Natural killer cell treated with Interleukin-12 subunit alpha and Interleukin-12 subunit beta and Interleukin-15 and Interleukin-18, amount 100 ng/mL, for 72 hours (primary cell): Measurements from ENCODE around the gene PRR9. TPM values are rescaled to one million over a fixed set of nuclear protein-coding genes. Genes with fewer than 3 reads are reported as not detected.
A peak's percentile ranks its signal among the peaks of the same experiment; 100 is the strongest.

ENCODE experiments used
- ATAC-seq, 2 donors: fragments of 150-1000 bp; cut with Tn5 transposase in 1 of 2; sonication (Bioruptor Pico), chemical (Tn5 transposase) in 1 of 2; 2 replicates each; pipeline ENCODE4 v1.10.0; 2021
- DNase-seq: peaks from one replicate; pipeline ENCODE4 v3.0.0; 2022; ENCODE audit warnings: low spot score
- H3K27ac Mint-ChIP-seq, 2 donors: 1 replicate in 1 of 2; 2 replicates in 1 of 2; pipeline ENCODE4 v1.8.0; 2022; ENCODE audit warnings: mixed read lengths in 2 of 2, mild to moderate bottlenecking in 1 of 2, moderate library complexity in 1 of 2
- H3K27me3 Mint-ChIP-seq, 2 donors: 1 replicate in 1 of 2; 2 replicates in 1 of 2; pipeline ENCODE4 v1.8.0; 2022; ENCODE audit warnings: mixed read lengths in 2 of 2
- H3K36me3 Mint-ChIP-seq: one replicate; pipeline ENCODE4 v1.8.0; 2022; ENCODE audit warnings: mixed read lengths
- H3K4me1 Mint-ChIP-seq, 2 donors: 1 replicate in 1 of 2; 2 replicates in 1 of 2; pipeline ENCODE4 v1.8.0; 2022; ENCODE audit warnings: low read depth in 2 of 2, mixed read lengths in 2 of 2, mild to moderate bottlenecking in 1 of 2
- H3K4me3 Mint-ChIP-seq: one replicate; pipeline ENCODE4 v1.8.0; 2022; ENCODE audit warnings: mixed read lengths
- H3K9me3 Mint-ChIP-seq: 2 replicates; pipeline ENCODE4 v1.8.0; 2022; ENCODE audit warnings: mixed read lengths
- total RNA-seq, 2 donors: library from RNA; stranded (reverse); gene quantifications; one replicate each; pipeline ENCODE4 v1.2.3, GENCODE V29; 2022

PRR9 gene
- total RNA-seq, 2 donors from 2014 or later, result not detected

DNA sequence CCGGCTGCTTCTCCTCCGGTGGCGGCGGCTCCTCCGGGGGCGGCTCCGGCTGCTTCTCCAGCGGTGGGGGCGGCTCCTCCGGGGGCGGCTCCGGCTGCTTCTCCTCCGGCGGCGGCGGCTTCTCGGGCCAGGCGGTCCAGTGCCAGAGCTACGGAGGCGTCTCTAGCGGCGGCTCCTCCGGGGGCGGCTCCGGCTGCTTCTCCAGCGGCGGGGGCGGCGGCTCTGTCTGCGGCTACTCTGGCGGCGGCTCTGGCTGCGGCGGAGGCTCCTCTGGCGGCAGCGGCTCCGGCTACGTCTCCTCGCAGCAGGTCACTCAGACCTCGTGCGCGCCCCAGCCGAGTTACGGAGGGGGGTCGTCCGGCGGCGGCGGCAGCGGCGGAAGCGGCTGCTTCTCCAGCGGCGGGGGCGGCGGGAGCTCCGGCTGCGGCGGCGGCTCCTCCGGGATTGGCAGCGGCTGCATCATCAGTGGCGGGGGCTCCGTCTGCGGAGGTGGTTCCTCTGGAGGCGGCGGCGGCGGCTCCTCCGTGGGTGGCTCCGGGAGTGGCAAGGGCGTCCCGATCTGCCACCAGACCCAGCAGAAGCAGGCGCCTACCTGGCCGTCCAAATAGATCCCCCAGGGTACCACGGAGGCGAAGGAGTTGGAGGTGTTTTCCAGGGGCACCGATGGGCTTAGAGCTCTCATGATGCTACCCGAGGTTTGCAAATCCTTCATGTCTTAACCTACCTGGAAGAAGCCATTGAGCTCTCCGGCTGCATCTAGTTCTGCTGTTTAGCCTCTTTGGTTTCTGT lies 44.1 kb downstream of the PRR9 start:
- DNase-seq, result no peak
- peaks cover 53 to 67% of the 10 kb centered on the region in 2 donors for H3K27me3 Mint-ChIP-seq

DNA sequence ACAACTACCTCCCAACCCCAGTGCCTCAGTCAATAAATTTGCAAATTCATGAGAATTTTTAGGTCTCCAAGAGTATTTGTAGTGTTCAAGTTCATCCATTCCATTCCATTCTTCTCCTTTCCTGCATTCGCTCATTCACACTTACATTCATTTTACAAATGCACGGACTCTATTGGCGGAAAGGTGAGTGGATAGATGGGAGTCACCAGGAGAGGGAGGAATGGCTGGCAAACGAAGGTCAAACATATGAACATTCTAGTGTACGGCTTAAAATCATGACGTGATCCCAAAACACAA lies 44.6 kb downstream of the PRR9 start:
- DNase-seq (no peak), ATAC-seq (no peak)
- peaks cover 57 to 73% of the 10 kb centered on the region in 2 donors for H3K27me3 Mint-ChIP-seq
- H3K36me3 Mint-ChIP-seq, result no peaks in the 10 kb centered on the region
- H3K4me3 Mint-ChIP-seq, result peak overlapping the region; percentile 52
- no peaks in the 10 kb centered on the region for H3K9me3 Mint-ChIP-seq
- H3K4me1 Mint-ChIP-seq, result peaks cover 20 to 23% of the 10 kb centered on the region in 2 donors
- no peak overlapping the region for H3K27ac Mint-ChIP-seq

More for the DNA sequence above, 44.1 kb downstream of the PRR9 start:
- ATAC-seq, result peak; percentile 31 to 34
- H3K9me3 Mint-ChIP-seq, result no peaks in the 10 kb centered on the region
- H3K4me3 Mint-ChIP-seq, result peak overlapping the region; percentile 52
- H3K4me1 Mint-ChIP-seq, result peaks cover 20 to 23% of the 10 kb centered on the region in 2 donors
- no peaks in the 10 kb centered on the region for H3K36me3 Mint-ChIP-seq
- no peak overlapping the region for H3K27ac Mint-ChIP-seq

DNA sequence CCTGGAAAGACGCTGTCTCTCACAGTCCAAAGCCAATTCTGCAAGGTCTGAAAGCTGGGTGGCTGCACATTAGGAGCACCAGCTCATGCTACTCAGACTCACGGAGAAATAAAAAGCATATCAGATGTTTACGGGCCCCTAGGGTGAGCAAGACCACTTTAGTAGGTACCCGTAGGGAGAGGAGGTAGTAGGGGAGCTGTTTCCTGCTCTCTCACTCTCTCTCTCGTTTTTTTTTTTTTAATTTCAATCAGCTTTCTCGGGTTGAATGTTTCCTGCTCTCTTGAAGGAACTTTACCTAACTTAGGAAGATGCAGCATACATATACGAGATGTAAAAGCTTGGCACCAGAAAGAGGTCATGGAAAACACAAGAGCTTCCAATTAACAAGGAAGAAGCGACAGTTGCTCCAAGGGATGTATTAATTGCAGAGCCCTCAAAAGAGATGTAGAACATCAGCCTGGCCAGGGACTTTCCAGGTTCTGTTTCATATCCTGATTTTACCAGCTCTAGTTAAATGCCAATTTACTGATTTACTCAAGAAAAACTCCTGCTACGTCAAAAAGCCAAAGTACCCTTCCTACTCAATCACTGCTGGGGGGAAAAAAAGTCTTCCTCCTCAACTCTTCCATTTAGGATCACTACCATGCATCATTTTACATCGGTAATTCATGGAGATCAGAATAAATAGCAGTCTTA lies 45.2 kb downstream of the PRR9 start:
- Mint-ChIP-seq H3K27me3 (peaks cover 61 to 79% of the 10 kb centered on the region in 2 donors), H3K4me1 (peaks cover 20 to 23% of the 10 kb centered on the region in 2 donors), H3K27ac (no peak overlapping the region), H3K9me3 (no peaks in the 10 kb centered on the region), H3K36me3 (no peaks in the 10 kb centered on the region), H3K4me3 (peak overlapping the region; percentile 52)
- ATAC-seq (no peak), DNase-seq (no peak)

DNA sequence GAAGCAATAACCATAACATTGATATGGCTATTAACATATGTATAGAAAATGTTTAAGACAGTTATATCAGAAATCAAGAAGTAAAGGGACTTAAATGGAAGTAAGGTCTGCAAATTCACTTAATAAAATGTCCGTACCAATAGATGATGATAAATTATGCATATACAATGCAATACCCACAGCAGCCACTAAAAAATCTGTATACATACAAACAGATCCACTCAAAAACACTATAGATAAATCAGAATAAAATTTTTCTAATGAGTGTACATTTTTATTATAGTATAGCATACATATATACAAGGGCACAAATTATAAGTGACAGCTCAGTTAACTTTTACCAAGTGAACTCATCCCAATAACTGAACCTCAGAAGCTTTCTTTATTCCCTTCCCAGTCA lies 48.1 kb downstream of the PRR9 start:
- ATAC-seq, result no peak
- H3K4me3 Mint-ChIP-seq, result no peak overlapping the region

More for the DNA sequence above, 48.1 kb downstream of the PRR9 start:
- no peaks in the 10 kb centered on the region for H3K9me3 Mint-ChIP-seq
- no peak for DNase-seq
- no peak overlapping the region for H3K27ac Mint-ChIP-seq
- peaks cover 15% of the 10 kb centered on the region in 2 donors for H3K4me1 Mint-ChIP-seq
- peaks cover 67 to 78% of the 10 kb centered on the region in 2 donors for H3K27me3 Mint-ChIP-seq
- H3K36me3 Mint-ChIP-seq, result no peaks in the 10 kb centered on the region

Other genes with a start within 250 kb of the PRR9 start
- not detected for gene SPRR4, start 246.9 kb upstream of the PRR9 start, total RNA-seq
- gene SPRR1A, start 233.5 kb upstream of the PRR9 start, total RNA-seq, result not detected
- not detected for gene SPRR3, start 215.8 kb upstream of the PRR9 start, total RNA-seq
- not detected for gene SPRR1B, start 186.4 kb upstream of the PRR9 start, total RNA-seq
- not detected for gene SPRR2D, start 176.5 kb upstream of the PRR9 start, total RNA-seq
- not detected for gene SPRR2A, start 160.1 kb upstream of the PRR9 start, total RNA-seq
- not detected for gene SPRR2B, start 146.0 kb upstream of the PRR9 start, total RNA-seq
- gene SPRR2E, start 123.1 kb upstream of the PRR9 start, total RNA-seq, result not detected
- gene SPRR2F, start 104.1 kb upstream of the PRR9 start, total RNA-seq, result not detected
- not detected for gene SPRR2G, start 66.7 kb upstream of the PRR9 start, total RNA-seq
- not detected for gene LELP1, start 14.2 kb upstream of the PRR9 start, total RNA-seq
- gene LORICRIN, start 42.1 kb downstream of the PRR9 start, total RNA-seq, result not detected
- gene PGLYRP3, start 95.4 kb downstream of the PRR9 start, total RNA-seq, result not detected
- not detected for gene PGLYRP4, start 131.3 kb downstream of the PRR9 start, total RNA-seq
- 10 to 100 TPM in 1 of 2 donors, 1 to 10 TPM in 1; 4.8 to 13.7 TPM for gene S100A9, start 140.3 kb downstream of the PRR9 start, total RNA-seq
- not detected for gene S100A12, start 158.0 kb downstream of the PRR9 start, total RNA-seq
- gene S100A8, start 173.5 kb downstream of the PRR9 start, total RNA-seq, result 1 to 10 TPM in 1 of 2 donors, not detected in 1; 1.8 TPM
- gene S100A7A, start 198.9 kb downstream of the PRR9 start, total RNA-seq, result not detected
- not detected for gene S100A7, start 243.1 kb downstream of the PRR9 start, total RNA-seq